DND-41 (cell line): ENCODE results near the gene EPN2.

ENCODE experiments used
- ATAC-seq: fragments of 200-7000 bp; cut with Tn5 transposase; 3 replicates; pipeline ENCODE4 v1.9.1; 2021; ENCODE audit warnings: low read depth; ENCODE audit not compliant: insufficient read depth
- DNase-seq: peaks from one replicate; pipeline ENCODE4 v3.0.0-alpha.2; 2020
- H2AFZ ChIP-seq: 2 replicates; pipeline ENCODE4 v1.6.0; 2012; ENCODE audit warnings: low read depth, low read length
- H3K27ac ChIP-seq: 2 replicates; pipeline ENCODE4 v1.5.1; 2012; ENCODE audit warnings: low read length, inconsistent platforms
- H3K27me3 ChIP-seq: fragments of 200-600 bp; sonication (generic); 2 replicates; pipeline ENCODE4 v1.6.0; 2012; ENCODE audit warnings: low read length, mild to moderate bottlenecking, inconsistent platforms; ENCODE audit not compliant: insufficient read depth, poor library complexity
- H3K36me3 ChIP-seq: 2 replicates; pipeline ENCODE4 v1.5.1; 2012; ENCODE audit warnings: low read length, inconsistent platforms; ENCODE audit not compliant: insufficient read depth
- H3K4me1 ChIP-seq: 2 replicates; pipeline ENCODE4 v1.5.1; 2012; ENCODE audit warnings: mild to moderate bottlenecking, low read length; ENCODE audit not compliant: insufficient read depth
- H3K4me2 ChIP-seq: 2 replicates; pipeline ENCODE4 v1.6.0; 2012; ENCODE audit warnings: mild to moderate bottlenecking, moderate library complexity, low read length, inconsistent platforms; ENCODE audit not compliant: insufficient read depth
- H3K4me3 ChIP-seq, 2 experiments: fragments of 200-600 bp in 1 of 2; shearing (Covaris generic) in 1 of 2; 2 replicates each; pipeline ENCODE4 v1.5.1; 2012 to 2016; ENCODE audit warnings: inconsistent platforms in 2 of 2, low read length in 2 of 2, mild to moderate bottlenecking in 2 of 2, low read depth in 1 of 2, moderate library complexity in 1 of 2
- H3K79me2 ChIP-seq: 2 replicates; pipeline ENCODE4 v1.6.0; 2012; ENCODE audit warnings: low read length, inconsistent platforms; ENCODE audit not compliant: insufficient read depth
- H3K9ac ChIP-seq: 2 replicates; pipeline ENCODE4 v1.6.0; 2012; ENCODE audit warnings: low read depth, mild to moderate bottlenecking, inconsistent platforms, low read length, moderate library complexity
- H3K9me3 ChIP-seq: 2 replicates; pipeline ENCODE4 v1.5.1; 2012; ENCODE audit warnings: low read length, moderate library complexity, mild to moderate bottlenecking, inconsistent platforms; ENCODE audit not compliant: insufficient read depth, severe bottlenecking
- H4K20me1 ChIP-seq: 2 replicates; pipeline ENCODE4 v1.6.0; 2012; ENCODE audit warnings: low read length; ENCODE audit not compliant: insufficient read depth
- CTCF ChIP-seq: IDR thresholded peaks from 2 replicates; pipeline ENCODE4 v1.5.1; 2012; ENCODE audit warnings: borderline replicate concordance, low read length, moderate library complexity, mild to moderate bottlenecking; ENCODE audit not compliant: poor library complexity, severe bottlenecking; ENCODE audit errors: extremely low read depth
- EZH2 ChIP-seq: IDR thresholded peaks from 3 replicates; pipeline ENCODE4 v1.6.1; 2012; ENCODE audit warnings: borderline replicate concordance, low read depth, mild to moderate bottlenecking, moderate library complexity, low read length, inconsistent platforms; ENCODE audit not compliant: severe bottlenecking

EPN2 gene

DNA sequence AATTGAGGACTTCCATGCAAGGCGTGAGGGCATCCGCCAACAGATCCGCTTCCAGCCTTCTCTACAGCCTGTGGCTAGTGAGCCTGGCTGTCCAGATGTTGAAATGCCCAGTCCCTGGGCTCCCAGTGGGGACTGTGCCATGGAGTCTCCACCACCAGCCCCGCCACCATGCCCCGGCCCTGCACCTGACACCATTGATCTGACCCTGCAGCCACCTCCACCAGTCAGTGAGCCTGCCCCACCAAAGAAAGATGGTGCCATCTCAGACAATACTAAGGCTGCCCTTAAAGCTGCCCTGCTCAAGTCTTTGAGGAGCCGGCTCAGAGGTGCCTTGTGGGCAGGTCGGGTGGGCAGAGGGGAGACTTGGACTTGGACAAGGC lies 144.2 kb downstream of the EPN2 start:
- Histone ChIP-seq H3K9me3 (no peaks in the 10 kb centered on the region), H3K36me3 (peaks cover 63% of the 10 kb centered on the region), H2AFZ (no peak overlapping the region), H3K27me3 (no peaks in the 10 kb centered on the region), H3K4me3 (no peak overlapping the region), H3K9ac (no peak overlapping the region), H3K79me2 (peaks cover 14% of the 10 kb centered on the region), H3K4me1 (peaks cover 27% of the 10 kb centered on the region), H3K4me2 (no peak overlapping the region), H3K27ac (no peak overlapping the region), H4K20me1 (peaks cover 30% of the 10 kb centered on the region)
- ATAC-seq (no peak), DNase-seq (no peak)
- TF ChIP-seq CTCF (no peak), EZH2 (no peak)

- H2AFZ ChIP-seq = no peak overlapping the region
- no peak overlapping the region for H3K9ac ChIP-seq
- H3K27me3 ChIP-seq = no peaks in the 10 kb centered on the region
- TF ChIP-seq EZH2 (no peak), CTCF (no peak)
- H3K9me3 ChIP-seq = no peaks in the 10 kb centered on the region
- ATAC-seq = no peak
- peaks cover 27% of the 10 kb centered on the region for H3K4me1 ChIP-seq
- H3K36me3 ChIP-seq = peaks cover 63% of the 10 kb centered on the region
- no peak overlapping the region for H3K4me3 ChIP-seq
- H4K20me1 ChIP-seq = peaks cover 32% of the 10 kb centered on the region
- no peak overlapping the region for H3K4me2 ChIP-seq
- no peak overlapping the region for H3K27ac ChIP-seq
- DNase-seq = no peak
- peaks cover 12% of the 10 kb centered on the region for H3K79me2 ChIP-seq
Measured at GRCh38 chr17:19381741-19382444, 144.7 kb downstream of the EPN2 start.

- ATAC-seq (no peak), DNase-seq (no peak)
- H3K36me3 ChIP-seq = peaks cover 63% of the 10 kb centered on the region
- H3K27ac ChIP-seq = no peak overlapping the region
- H3K9ac ChIP-seq = no peak overlapping the region
- no peaks in the 10 kb centered on the region for H3K27me3 ChIP-seq
- H2AFZ ChIP-seq = no peak overlapping the region
- H3K79me2 ChIP-seq = peaks cover 8% of the 10 kb centered on the region
- TF ChIP-seq CTCF = no peak
- no peak for TF ChIP-seq EZH2
- H3K9me3 ChIP-seq = no peaks in the 10 kb centered on the region
- H3K4me3 ChIP-seq = no peak overlapping the region
- H3K4me1 ChIP-seq = peaks cover 30% of the 10 kb centered on the region
- peaks cover 32% of the 10 kb centered on the region for H4K20me1 ChIP-seq
- no peak overlapping the region for H3K4me2 ChIP-seq
Measured at GRCh38 chr17:19382531-19383444, 145.6 kb downstream of the EPN2 start.
